DND-41 (cell line): ENCODE data around the gene SLC39A11.

Experiments
- ATAC-seq: fragments of 200-7000 bp; cut with Tn5 transposase; 3 replicates; pipeline ENCODE4 v1.9.1; 2021; ENCODE audit warnings: low read depth; ENCODE audit not compliant: insufficient read depth
- DNase-seq: peaks from one replicate; pipeline ENCODE4 v3.0.0-alpha.2; 2020
- H2AFZ ChIP-seq: 2 replicates; pipeline ENCODE4 v1.6.0; 2012; ENCODE audit warnings: low read depth, low read length
- H3K27ac ChIP-seq: 2 replicates; pipeline ENCODE4 v1.5.1; 2012; ENCODE audit warnings: low read length, inconsistent platforms
- H3K27me3 ChIP-seq: fragments of 200-600 bp; sonication (generic); 2 replicates; pipeline ENCODE4 v1.6.0; 2012; ENCODE audit warnings: low read length, mild to moderate bottlenecking, inconsistent platforms; ENCODE audit not compliant: insufficient read depth, poor library complexity
- H3K36me3 ChIP-seq: 2 replicates; pipeline ENCODE4 v1.5.1; 2012; ENCODE audit warnings: low read length, inconsistent platforms; ENCODE audit not compliant: insufficient read depth
- H3K4me1 ChIP-seq: 2 replicates; pipeline ENCODE4 v1.5.1; 2012; ENCODE audit warnings: mild to moderate bottlenecking, low read length; ENCODE audit not compliant: insufficient read depth
- H3K4me2 ChIP-seq: 2 replicates; pipeline ENCODE4 v1.6.0; 2012; ENCODE audit warnings: mild to moderate bottlenecking, moderate library complexity, low read length, inconsistent platforms; ENCODE audit not compliant: insufficient read depth
- H3K4me3 ChIP-seq, 2 experiments: fragments of 200-600 bp in 1 of 2; shearing (Covaris generic) in 1 of 2; 2 replicates each; pipeline ENCODE4 v1.5.1; 2012 to 2016; ENCODE audit warnings: inconsistent platforms in 2 of 2, low read length in 2 of 2, mild to moderate bottlenecking in 2 of 2, low read depth in 1 of 2, moderate library complexity in 1 of 2
- H3K79me2 ChIP-seq: 2 replicates; pipeline ENCODE4 v1.6.0; 2012; ENCODE audit warnings: low read length, inconsistent platforms; ENCODE audit not compliant: insufficient read depth
- H3K9ac ChIP-seq: 2 replicates; pipeline ENCODE4 v1.6.0; 2012; ENCODE audit warnings: low read depth, mild to moderate bottlenecking, inconsistent platforms, low read length, moderate library complexity
- H3K9me3 ChIP-seq: 2 replicates; pipeline ENCODE4 v1.5.1; 2012; ENCODE audit warnings: low read length, moderate library complexity, mild to moderate bottlenecking, inconsistent platforms; ENCODE audit not compliant: insufficient read depth, severe bottlenecking
- H4K20me1 ChIP-seq: 2 replicates; pipeline ENCODE4 v1.6.0; 2012; ENCODE audit warnings: low read length; ENCODE audit not compliant: insufficient read depth
- CTCF ChIP-seq: IDR thresholded peaks from 2 replicates; pipeline ENCODE4 v1.5.1; 2012; ENCODE audit warnings: borderline replicate concordance, low read length, moderate library complexity, mild to moderate bottlenecking; ENCODE audit not compliant: poor library complexity, severe bottlenecking; ENCODE audit errors: extremely low read depth
- EZH2 ChIP-seq: IDR thresholded peaks from 3 replicates; pipeline ENCODE4 v1.6.1; 2012; ENCODE audit warnings: borderline replicate concordance, low read depth, mild to moderate bottlenecking, moderate library complexity, low read length, inconsistent platforms; ENCODE audit not compliant: severe bottlenecking

Gene SLC39A11

GRCh38 chr17:72806011-72806410 is 286.5 kb downstream of the SLC39A11 start:
- Histone ChIP-seq H4K20me1 (no peaks in the 10 kb centered on the region), H3K4me2 (no peak overlapping the region), H2AFZ (no peak overlapping the region), H3K27ac (no peak overlapping the region), H3K79me2 (no peaks in the 10 kb centered on the region), H3K9ac (no peak overlapping the region), H3K4me1 (no peaks in the 10 kb centered on the region), H3K4me3 (no peak overlapping the region), H3K27me3 (no peaks in the 10 kb centered on the region), H3K9me3 (peaks cover 3% of the 10 kb centered on the region), H3K36me3 (no peaks in the 10 kb centered on the region)
- ATAC-seq (no peak), DNase-seq (no peak)
- TF ChIP-seq EZH2 = no peak
- no peak for TF ChIP-seq CTCF

GRCh38 chr17:72804949-72805707 is 287.4 kb downstream of the SLC39A11 start:
- H3K36me3 ChIP-seq = no peaks in the 10 kb centered on the region
- H3K27ac ChIP-seq = no peak overlapping the region
- TF ChIP-seq EZH2 (no peak), CTCF (no peak)

GRCh38 chr17:72802726-72803125 is 289.8 kb downstream of the SLC39A11 start:
- TF ChIP-seq CTCF (no peak), EZH2 (no peak)
- Histone ChIP-seq H3K9me3 (peaks cover 3% of the 10 kb centered on the region), H3K4me2 (no peak overlapping the region), H3K27me3 (no peaks in the 10 kb centered on the region), H3K9ac (no peak overlapping the region), H3K4me1 (no peaks in the 10 kb centered on the region), H2AFZ (no peak overlapping the region), H4K20me1 (no peaks in the 10 kb centered on the region), H3K27ac (no peak overlapping the region), H3K4me3 (no peak overlapping the region), H3K36me3 (no peaks in the 10 kb centered on the region), H3K79me2 (no peaks in the 10 kb centered on the region)
- DNase-seq (no peak), ATAC-seq (no peak)

More at GRCh38 chr17:72804949-72805707, 287.4 kb downstream of the SLC39A11 start:
- DNase-seq = no peak
- H3K4me3 ChIP-seq = no peak overlapping the region
- H3K4me1 ChIP-seq = no peaks in the 10 kb centered on the region
- peaks cover 3% of the 10 kb centered on the region for H3K9me3 ChIP-seq
- no peaks in the 10 kb centered on the region for H3K79me2 ChIP-seq
- H3K9ac ChIP-seq = no peak overlapping the region
- no peak overlapping the region for H3K4me2 ChIP-seq
- no peaks in the 10 kb centered on the region for H3K27me3 ChIP-seq
- ATAC-seq = no peak
- H2AFZ ChIP-seq = no peak overlapping the region
- H4K20me1 ChIP-seq = no peaks in the 10 kb centered on the region

- Histone ChIP-seq H3K27ac (no peak overlapping the region), H3K4me1 (no peaks in the 10 kb centered on the region), H3K4me3 (no peak overlapping the region), H3K4me2 (no peak overlapping the region), H2AFZ (no peak overlapping the region), H3K9me3 (peaks cover 5% of the 10 kb centered on the region), H3K79me2 (no peaks in the 10 kb centered on the region), H3K27me3 (no peaks in the 10 kb centered on the region), H3K36me3 (no peaks in the 10 kb centered on the region), H4K20me1 (no peaks in the 10 kb centered on the region), H3K9ac (no peak overlapping the region)
- DNase-seq (no peak), ATAC-seq (no peak)
- TF ChIP-seq CTCF (no peak), EZH2 (no peak)
These were observed 295.3 kb downstream of the SLC39A11 start for GRCh38 chr17:72797142-72797541.
